ENCODE measurements around the gene ADAM8. TPM values are rescaled to one million over a fixed set of nuclear protein-coding genes. Genes with fewer than 3 reads are reported as not detected.

ADAM8 gene
- 4.5 and 4.6 TPM in 2 replicates for total RNA-seq (2014; rRNA removed; shearing (Covaris generic))

DNA sequence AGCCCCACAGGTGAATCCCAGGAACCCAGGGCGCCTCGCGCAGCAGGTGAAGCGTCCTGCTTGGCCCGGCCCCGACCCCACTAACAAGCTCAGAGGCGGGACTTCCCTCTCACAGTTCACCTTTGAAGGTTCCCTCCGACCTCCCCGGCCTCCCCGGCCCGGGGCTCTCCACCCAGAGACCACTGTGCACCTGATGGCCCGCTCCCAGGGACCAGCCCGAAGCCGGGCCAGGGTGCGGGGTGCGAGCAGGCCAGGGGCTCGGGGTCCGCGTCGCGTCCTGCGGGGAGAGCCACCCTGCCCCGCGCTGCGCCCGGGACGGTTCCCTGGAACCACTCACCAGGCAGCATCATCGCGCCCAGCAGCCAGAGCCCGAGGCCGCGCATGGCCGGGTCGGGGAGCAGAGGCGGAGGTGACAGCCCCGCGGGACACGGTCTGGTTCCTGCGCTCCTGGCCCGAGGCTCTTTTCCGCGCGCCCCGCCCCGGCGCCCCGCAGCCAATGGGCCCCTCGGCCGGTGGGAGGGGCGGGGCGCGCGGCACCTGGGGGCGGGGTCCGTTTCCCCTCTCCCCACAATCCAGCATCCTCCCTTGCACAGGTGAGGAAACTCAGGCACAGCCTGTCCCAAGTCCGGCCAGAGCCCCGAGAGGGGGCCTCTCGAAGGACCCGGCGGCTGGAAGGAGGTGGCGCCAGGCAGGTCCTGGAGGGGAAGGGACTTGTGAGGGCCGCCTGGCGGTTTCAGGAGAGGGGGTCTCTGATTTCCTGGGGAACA, at the start of gene ADAM8:
ADAM8 (minus strand) TSS at position 434 of the 767 bp plus-strand sequence; CDS start at position 383, 51 bp downstream.

GRCh38 chr10:133308421-133309099, 31.9 kb upstream of the ADAM8 start, which contains the start of the genes TUBGCP2 and ZNF511:
TUBGCP2 (minus strand) TSS chr10:133308872; CDS start chr10:133302941, 5,931 bp downstream.
ZNF511 (plus strand) TSS chr10:133308914; CDS start chr10:133308944, 30 bp downstream.

DNA sequence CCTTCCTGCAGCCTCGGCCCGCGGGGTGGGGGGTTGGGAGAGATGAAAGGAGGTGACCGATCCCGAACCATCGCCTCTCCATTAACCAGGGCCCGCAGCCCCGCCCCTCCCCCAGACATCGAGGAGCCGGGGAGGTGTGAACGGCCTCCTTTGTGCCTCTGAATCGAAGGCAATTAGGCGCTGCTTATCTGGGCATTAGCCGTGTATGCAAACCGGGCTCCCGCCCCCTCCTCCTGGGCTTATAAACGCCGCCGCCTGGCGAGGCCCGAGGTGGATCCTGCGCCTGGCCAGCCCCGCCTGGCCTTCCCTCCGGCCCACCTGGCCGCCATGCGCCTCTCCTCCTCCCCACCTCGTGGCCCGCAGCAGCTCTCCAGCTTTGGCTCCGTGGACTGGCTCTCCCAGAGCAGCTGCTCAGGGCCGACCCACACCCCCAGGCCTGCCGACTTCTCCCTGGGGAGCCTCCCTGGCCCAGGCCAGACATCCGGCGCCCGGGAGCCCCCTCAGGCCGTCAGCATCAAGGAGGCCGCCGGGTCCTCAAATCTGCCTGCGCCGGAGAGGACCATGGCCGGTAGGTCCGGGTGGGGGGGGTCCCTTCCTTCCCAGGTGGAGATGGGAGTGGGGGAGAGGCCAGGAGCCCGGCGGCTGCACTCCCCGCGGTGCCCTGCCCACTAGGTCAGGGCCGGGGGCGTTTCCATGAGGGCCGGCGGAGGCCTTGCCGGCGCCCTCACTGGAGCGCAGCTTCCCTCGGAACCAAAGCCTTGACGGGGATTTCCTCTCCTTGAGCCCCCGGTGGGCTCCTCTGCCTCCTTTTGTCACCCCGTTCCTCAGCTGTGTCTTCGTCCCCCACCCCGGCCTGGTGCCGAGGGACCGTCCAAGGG, 38.8 kb downstream of the ADAM8 start, which contains the start of gene VENTX:
VENTX (plus strand) TSS at position 268 of the 878 bp plus-strand sequence; CDS start at position 328, 60 bp downstream.

DNA sequence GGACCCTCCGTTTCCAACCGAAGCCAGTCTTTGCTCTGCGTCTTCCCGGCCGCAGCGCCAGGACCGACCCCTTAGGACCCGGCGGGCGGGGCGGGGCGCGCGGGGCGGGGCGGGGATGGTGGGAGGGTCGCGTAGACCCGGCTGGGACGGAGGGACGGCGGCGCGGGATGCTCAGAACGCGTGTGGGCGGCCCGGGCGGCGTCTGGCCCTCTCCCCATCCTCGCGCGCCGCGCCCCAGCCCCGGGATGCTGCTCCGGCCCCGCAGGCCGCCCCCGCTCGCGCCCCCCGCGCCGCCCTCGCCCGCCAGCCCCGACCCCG, 46.7 kb downstream of the ADAM8 start, which contains the start of gene UTF1:
UTF1 (plus strand) TSS at position 174 of the 318 bp plus-strand sequence; CDS start at position 246, 72 bp downstream.

Other genes starting within 250 kb of the ADAM8 start
- gene ADGRA1, start 188.9 kb downstream of the ADAM8 start, total RNA-seq (2014; rRNA removed; shearing (Covaris generic)), result not detected in 2 replicates
- gene KNDC1, start 116.6 kb downstream of the ADAM8 start, total RNA-seq (2014; rRNA removed; shearing (Covaris generic)), result under 0.01 and 0.19 TPM in 2 replicates
- gene UTF1, start 46.7 kb downstream of the ADAM8 start, total RNA-seq (2014; rRNA removed; shearing (Covaris generic)), result not detected in 2 replicates
- not detected in 2 replicates for gene VENTX, start 39.0 kb downstream of the ADAM8 start, total RNA-seq (2014; rRNA removed; shearing (Covaris generic))
- gene TUBGCP2, start 32.0 kb upstream of the ADAM8 start, total RNA-seq (2014; rRNA removed; shearing (Covaris generic)), result 64.2 and 72.5 TPM in 2 replicates
- 55.6 and 66.6 TPM in 2 replicates for gene ZNF511, start 32.0 kb upstream of the ADAM8 start, total RNA-seq (2014; rRNA removed; shearing (Covaris generic))
- gene CALY, start 60.0 kb upstream of the ADAM8 start, total RNA-seq (2014; rRNA removed; shearing (Covaris generic)), result 0.41 TPM in 1 of 2 replicates, not detected in the other
- not detected in 2 replicates for gene PRAP1, start 70.5 kb upstream of the ADAM8 start, total RNA-seq (2014; rRNA removed; shearing (Covaris generic))
- 56.1 and 56.8 TPM in 2 replicates for gene FUOM, start 81.2 kb upstream of the ADAM8 start, total RNA-seq (2014; rRNA removed; shearing (Covaris generic))
- 81.7 and 94.4 TPM in 2 replicates for gene ECHS1, start 96.5 kb upstream of the ADAM8 start, total RNA-seq (2014; rRNA removed; shearing (Covaris generic))
- not detected in 2 replicates for gene PAOX, start 102.4 kb upstream of the ADAM8 start, total RNA-seq (2014; rRNA removed; shearing (Covaris generic))
- 55.5 and 57.6 TPM in 2 replicates for gene MTG1, start 117.3 kb upstream of the ADAM8 start, total RNA-seq (2014; rRNA removed; shearing (Covaris generic))
- gene SPRN, start 147.8 kb upstream of the ADAM8 start, total RNA-seq (2014; rRNA removed; shearing (Covaris generic)), result not detected in 2 replicates
- 7.5 and 7.9 TPM in 2 replicates for gene SCART1, start 177.1 kb upstream of the ADAM8 start, total RNA-seq (2014; rRNA removed; shearing (Covaris generic))